ENCODE results near the gene PRKAG2.

The PRKAG2 gene

GRCh38 chr7:151721694-151722093 lies 155.2 kb downstream of the PRKAG2 start:
- no peak for DNase-seq

DNA sequence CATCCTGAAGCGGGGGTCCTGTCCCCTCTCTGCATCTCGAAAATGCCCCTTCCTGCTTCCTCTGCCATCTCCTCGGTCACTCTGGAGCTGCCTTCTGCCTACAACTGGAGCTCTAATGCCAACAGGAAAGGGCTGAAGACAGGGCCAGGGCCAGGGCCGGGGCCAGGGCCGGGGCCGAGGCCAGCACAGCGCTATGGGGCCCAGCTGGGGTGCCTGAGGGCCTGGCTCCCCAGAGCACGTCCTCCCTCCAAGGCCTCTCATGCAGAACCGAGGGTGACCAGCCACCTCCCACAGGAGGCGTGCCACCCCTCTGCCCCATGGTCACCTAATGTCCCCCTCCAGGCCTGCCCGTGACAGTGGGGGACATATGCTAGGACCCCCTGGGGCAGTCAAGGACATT lies 155.7 kb downstream of the PRKAG2 start:
- DNase-seq, result no peak

GRCh38 chr7:151720280-151720679 lies 156.6 kb downstream of the PRKAG2 start:
- no peak for DNase-seq

DNA sequence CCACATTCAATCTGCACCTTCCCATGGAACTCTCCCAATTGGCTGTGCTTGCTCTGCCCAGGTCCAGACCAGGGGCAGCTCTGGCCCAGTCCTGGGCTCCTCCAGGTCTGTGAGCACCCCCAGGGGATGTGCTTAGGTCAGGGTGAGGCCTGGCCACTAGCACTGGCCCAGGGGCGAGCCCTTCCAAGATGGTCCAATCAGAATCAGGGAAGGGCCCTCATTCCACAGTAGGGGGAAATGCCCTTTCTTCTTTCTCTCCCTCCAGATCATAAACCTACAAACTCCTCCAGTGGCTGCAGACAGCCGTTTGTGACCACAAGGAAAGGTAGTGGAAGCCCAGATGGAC lies 157.0 kb downstream of the PRKAG2 start:
- DNase-seq, result no peak

DNA sequence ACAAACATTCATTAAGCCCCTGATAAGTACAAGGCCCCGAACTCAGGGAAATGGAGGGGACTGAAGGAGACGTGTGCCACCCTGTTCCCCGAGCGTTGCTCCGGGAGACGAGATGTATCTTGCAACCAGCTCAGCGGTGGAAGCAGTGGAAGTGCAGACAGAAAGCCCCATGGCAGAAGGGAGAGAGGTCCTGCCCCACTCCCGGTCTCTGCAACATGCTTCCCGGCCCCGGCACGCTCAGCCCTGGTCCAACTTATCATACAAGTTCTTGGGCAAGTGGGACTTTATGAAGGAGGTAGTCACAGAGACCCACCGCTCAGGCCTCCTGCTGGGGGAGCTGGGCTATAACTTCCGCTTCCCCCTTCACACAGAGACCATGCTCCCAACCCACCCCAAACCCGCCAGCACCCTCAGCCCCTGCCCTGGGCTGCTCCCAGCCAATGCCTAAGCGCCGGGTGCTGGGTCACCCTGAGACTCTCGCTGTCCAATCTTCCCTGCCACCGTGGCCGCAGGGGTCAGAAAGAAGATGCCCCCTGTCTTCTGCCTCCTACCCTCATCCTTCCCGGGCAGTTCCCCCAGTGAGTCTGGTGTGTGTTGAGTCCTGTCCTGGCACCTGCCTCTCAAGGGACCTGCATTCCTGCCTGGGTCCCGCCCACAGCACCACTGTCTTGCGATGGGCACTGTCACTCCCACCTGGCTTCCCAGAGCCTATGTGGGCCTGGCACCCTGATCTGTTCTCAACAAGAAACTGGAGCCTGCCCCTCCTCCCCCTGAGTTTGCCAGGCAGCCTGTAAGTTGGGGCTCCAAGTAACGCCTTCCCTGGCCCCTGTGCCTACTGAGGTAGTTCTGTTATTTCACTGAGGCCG lies 157.7 kb downstream of the PRKAG2 start:
- DNase-seq, result no peak

- DNase-seq, result no peak
These were observed 159.0 kb downstream of the PRKAG2 start for GRCh38 chr7:151717918-151718317.

- DNase-seq, result no peak
These were observed 159.5 kb downstream of the PRKAG2 start for GRCh38 chr7:151717415-151717814.

GRCh38 chr7:151716323-151716722 lies 160.6 kb downstream of the PRKAG2 start:
- no peak for DNase-seq

DNA sequence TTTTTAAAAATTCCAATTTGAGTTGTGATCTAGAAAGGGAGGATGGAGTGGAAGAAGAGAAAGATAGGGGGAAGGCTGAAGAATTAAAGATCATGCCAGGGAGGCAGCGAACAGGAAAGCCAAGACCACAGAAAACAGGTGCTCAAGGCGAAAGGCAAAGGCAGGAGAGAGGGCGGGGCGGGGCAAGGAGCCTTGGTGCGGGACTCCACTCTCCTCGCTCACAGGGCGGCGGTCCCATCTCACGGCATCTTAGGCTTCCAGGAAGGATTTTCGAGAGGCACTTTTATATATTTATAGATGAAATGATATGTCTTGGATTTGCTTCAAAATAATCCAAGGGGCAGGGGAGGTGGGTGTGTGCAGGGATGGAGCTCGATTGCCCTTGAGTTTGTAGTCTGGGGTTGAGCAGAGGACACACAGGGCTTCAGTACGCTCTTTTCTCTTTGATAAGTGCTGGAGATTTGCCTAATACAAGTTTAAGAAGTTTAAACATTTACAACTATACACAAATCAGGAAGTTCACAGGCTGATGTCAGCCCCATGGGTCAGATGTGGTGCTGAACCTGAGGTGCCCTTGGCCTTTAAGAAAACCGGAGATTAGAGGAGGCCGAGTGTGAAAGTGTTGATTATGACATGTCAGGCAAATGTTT lies 161.1 kb downstream of the PRKAG2 start:
- no peak for DNase-seq

DNA sequence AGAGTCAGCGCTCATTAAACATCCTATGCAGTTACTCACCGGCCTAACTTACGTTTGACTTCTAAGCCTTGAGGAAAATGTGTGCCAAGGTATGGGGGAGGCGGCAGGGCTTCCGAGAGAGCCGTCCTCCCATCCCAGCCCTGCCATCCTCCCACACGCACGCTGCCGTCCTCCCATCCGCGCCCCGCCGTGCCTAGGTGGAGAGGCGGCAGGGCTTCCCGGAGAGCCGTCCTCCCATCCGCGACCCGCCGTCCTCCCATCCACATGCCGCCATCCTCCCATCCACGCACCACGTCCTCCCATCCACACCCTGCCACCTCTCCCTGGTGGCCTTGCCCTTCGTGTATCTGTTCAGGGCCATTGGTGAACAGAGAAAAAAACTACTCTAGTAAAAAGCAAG lies 162.7 kb downstream of the PRKAG2 start:
- DNase-seq, result no peak

DNA sequence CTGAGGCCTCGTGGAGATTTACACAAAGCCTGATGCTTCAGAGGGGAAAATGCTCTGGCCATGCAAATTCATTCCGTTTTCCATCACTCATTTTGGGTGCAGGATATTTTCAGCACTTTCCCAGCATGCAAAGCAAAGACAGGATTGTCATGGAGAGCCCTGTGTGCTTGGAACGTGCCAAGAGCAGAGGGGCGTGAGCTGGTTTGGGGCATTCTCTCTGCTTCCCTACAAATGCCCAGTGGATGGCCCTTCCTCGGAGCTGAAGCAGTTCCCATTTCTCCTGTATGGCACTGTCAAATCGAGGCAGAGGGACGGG lies 164.1 kb downstream of the PRKAG2 start:
- DNase-seq, result no peak

DNA sequence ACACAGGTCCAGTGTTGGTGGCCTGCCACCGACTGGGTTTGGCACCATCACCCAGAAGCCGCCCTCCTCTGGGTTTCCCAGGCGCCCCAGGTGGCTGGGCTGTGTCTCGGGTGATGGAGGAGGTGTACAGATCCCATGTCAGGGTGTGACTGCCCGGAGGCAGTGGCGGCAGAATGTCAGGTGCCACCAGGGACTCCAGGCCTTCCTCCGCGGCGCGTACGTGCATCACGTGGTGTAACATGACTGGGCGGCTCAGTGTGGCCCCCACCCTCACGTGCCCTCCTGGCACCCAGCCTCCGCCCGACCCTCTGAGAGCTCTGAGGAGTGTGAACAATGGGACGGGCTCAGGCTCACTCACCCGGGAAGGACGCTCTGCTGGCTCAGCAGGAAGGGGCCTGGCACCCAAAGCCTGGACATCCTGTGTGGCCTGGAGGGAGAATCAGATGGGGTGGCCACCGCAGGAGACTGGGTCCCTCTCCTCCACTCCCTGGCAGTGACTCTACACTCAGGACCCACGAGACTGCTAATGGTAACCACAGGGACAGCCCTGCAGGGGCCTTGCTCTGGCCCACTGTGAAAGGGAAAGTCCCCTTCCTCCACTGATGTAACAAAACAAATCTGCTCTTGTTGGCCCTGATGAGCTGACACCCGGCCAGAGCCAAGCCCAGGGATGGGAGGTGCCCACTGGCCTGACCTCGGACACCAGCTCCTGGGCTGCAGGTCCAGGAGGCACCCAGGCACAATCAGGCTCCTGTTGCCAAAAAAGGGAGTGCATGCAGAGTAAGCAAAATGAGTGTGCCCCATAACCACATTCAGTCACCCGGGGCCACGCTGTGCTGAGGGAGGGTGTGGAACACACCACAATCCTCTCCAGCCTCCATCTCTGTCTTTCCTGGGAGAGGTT lies 164.8 kb downstream of the PRKAG2 start:
- DNase-seq, result no peak

- no peak for DNase-seq
These were observed 165.5 kb downstream of the PRKAG2 start for GRCh38 chr7:151711435-151711872.

GRCh38 chr7:151710646-151711434 lies 166.1 kb downstream of the PRKAG2 start:
- no peak for DNase-seq

- DNase-seq, result no peak
These were observed 166.7 kb downstream of the PRKAG2 start for GRCh38 chr7:151710121-151710640.

GRCh38 chr7:151709141-151710038 lies 167.5 kb downstream of the PRKAG2 start:
- no peak for DNase-seq

GRCh38 chr7:151708610-151709009 lies 168.3 kb downstream of the PRKAG2 start:
- no peak for DNase-seq

GRCh38 chr7:151707757-151708156 lies 169.2 kb downstream of the PRKAG2 start:
- DNase-seq, result no peak

- DNase-seq, result no peak
These were observed 169.8 kb downstream of the PRKAG2 start for GRCh38 chr7:151707105-151707469.

GRCh38 chr7:151706277-151707104 lies 170.4 kb downstream of the PRKAG2 start:
- no peak for DNase-seq

Measured in stimulated activated CD4-positive, alpha-beta T cell treated with anti-CD3 and anti-CD28 coated beads, Interleukin-1b, Interleukin-23, amount 100 ng/mL, for 48 hours (primary cell).